Left lung (tissue), 10 donors: ENCODE results near the gene NECTIN1. TPM values are rescaled to one million over a fixed set of nuclear protein-coding genes. Genes with fewer than 3 reads are reported as not detected.

Source experiments
- ATAC-seq: fragments of 200-7000 bp; cut with Tn5 transposase; one replicate; pipeline ENCODE4 v1.9.1; 2020; ENCODE audit warnings: moderate library complexity
- DNase-seq, 4 donors: peaks; one replicate each; pipeline ENCODE4 v3.0.0-alpha.2; 2013 to 2020
- H3K27ac ChIP-seq, 2 donors: fragments of 200-600 bp; sonication (generic) in 1 of 2; one replicate each; pipeline versions ENCODE4 v1.5.0 to v1.8.0; 2020 to 2021
- H3K27me3 ChIP-seq, 2 donors: fragments of 200-600 bp; sonication (generic) in 1 of 2; one replicate each; pipeline versions ENCODE4 v1.5.0 to v1.8.0; 2020 to 2021
- H3K36me3 ChIP-seq, 2 donors: fragments of 200-600 bp; sonication (generic) in 1 of 2; one replicate each; pipeline versions ENCODE4 v1.5.0 to v1.8.0; 2020 to 2021
- H3K4me1 ChIP-seq, 2 donors: fragments of 200-600 bp; one replicate each; pipeline ENCODE4 v1.8.0; 2021
- H3K4me3 ChIP-seq, 2 donors: fragments of 200-600 bp; sonication (generic) in 1 of 2; one replicate each; pipeline versions ENCODE4 v1.5.0 to v1.8.0; 2020 to 2021; ENCODE audit warnings: mild to moderate bottlenecking in 1 of 2
- H3K9me3 ChIP-seq, 2 donors: fragments of 200-600 bp; sonication (generic) in 1 of 2; one replicate each; pipeline versions ENCODE4 v1.5.0 to v1.8.0; 2020 to 2021
- CTCF ChIP-seq, 2 donors: fragments of 200-600 bp; sonication (generic) in 1 of 2; IDR thresholded peaks; one replicate each; pipeline versions ENCODE4 v1.5.0 to v1.8.0; 2021; ENCODE audit warnings: antibody characterized with exemption in 2 of 2
- intact Hi-C, 2 donors: fragments of 100-400 bp; cut with DNase I; formaldehyde crosslinking; loops; one replicate each; pipeline versions ENCODE4 v1.11.2 to v1.14.2; 2022
- polyA plus RNA-seq, 6 donors: library from polyadenylated mRNA; unstranded; fragments of 120-200 nt; gene quantifications; one replicate each; pipeline ENCODE4 v1.2.1, GENCODE V29; 2013; ENCODE audit not compliant: insufficient read length in 6 of 6
- total RNA-seq, 2 donors: library from RNA; stranded (reverse); fragmentation: NEBNext Ultra II Directional; extraction: Animal tissue kit (Norgen Biotek cat#: 25700); gene quantifications; one replicate each; pipeline ENCODE4 v1.2.1, GENCODE V29; 2021
- donor health status: DM: no; HTN: yes; CAD: no.
- donor health status: DM: no; HTN: no; CAD: no.

The NECTIN1 gene
- total and polyA plus RNA-seq, 8 donors = 13.0 to 21.1 (median 15.9) TPM

DNA sequence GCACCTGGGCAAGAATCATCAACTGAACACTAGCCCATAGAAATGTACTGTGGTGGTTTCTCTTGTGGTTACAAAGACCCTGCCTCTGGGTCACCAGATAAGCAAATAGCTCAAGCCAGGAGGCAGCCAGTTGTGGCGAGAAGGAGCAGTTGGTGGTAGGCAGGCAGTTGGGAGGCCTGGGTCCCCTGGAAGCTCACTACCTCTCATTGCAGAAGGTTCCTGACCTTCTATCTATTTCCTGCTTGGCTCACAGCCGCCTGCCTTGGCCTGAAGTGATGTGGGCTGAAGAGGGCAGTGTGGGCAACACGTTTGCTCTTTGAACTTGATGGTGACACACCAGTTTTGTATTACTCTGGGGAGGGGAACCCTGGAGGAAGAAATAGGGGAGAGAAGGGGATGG is 34.7 kb downstream of the NECTIN1 start:
- Histone ChIP-seq H3K4me3 (no peak overlapping the region), H3K27ac (no peak overlapping the region), H3K36me3 (no peaks in the 10 kb centered on the region), H3K9me3 (no peaks in the 10 kb centered on the region), H3K27me3 (no peaks in the 10 kb centered on the region), H3K4me1 (peaks cover 0 to 30% of the 10 kb centered on the region in 2 donors)
- DNase-seq (no peak), ATAC-seq (peak; percentile 46)
- TF ChIP-seq CTCF (IDR thresholded peaks at IDR 0.05) = no peak
- intact Hi-C loops = no loop called here

DNA sequence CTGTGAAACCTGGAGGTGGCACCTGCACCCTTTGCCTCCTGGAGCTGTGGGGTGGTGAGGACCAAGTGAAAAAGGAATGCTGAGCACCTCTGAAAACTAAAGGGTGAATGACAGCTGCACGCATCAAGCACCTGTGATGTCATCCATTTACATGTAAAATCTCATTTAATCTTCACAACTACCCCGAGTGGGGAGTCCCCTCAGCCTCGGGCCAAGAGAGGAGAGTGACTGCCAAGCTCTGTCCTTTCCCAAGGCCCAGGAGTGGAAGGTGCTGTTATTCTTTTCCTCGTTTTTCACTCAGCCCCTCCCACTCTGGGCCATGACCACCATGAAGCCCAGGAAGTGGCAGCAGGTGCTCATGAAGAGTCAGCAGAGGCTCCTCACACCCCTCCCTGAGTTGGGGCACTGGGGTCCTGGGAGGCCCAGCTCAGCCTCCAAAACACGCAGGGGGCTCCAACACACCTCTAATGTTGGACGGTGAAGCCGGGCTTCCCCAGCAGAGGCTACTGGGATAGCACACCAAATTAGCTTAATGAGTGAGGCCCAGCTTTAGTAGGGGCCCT is 35.7 kb downstream of the NECTIN1 start:
- intact Hi-C loops = no loop called here
- Histone ChIP-seq H3K4me1 (peaks cover 0 to 32% of the 10 kb centered on the region in 2 donors), H3K27me3 (no peaks in the 10 kb centered on the region), H3K4me3 (no peak overlapping the region), H3K27ac (no peak overlapping the region), H3K9me3 (no peaks in the 10 kb centered on the region), H3K36me3 (no peaks in the 10 kb centered on the region)
- DNase-seq (no peak), ATAC-seq (no peak)
- no peak for TF ChIP-seq CTCF (IDR thresholded peaks at IDR 0.05)

DNA sequence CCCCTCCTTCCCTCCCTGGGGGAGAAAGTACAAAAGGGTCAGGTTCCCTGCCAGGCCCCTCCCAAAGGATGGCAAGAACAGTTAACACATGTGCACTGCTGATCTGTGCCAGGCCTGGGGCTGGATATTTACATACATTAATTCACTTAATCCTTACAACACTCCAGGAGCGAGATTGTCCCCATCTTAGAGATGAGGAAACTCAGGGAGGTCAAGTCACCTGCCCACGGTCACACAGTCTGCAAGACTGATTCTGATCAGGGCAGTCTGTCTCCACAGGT is 36.5 kb downstream of the NECTIN1 start:
- no peaks in the 10 kb centered on the region for H3K36me3 ChIP-seq
- intact Hi-C loops = no loop called here
- no peak for TF ChIP-seq CTCF (IDR thresholded peaks at IDR 0.05)

DNA sequence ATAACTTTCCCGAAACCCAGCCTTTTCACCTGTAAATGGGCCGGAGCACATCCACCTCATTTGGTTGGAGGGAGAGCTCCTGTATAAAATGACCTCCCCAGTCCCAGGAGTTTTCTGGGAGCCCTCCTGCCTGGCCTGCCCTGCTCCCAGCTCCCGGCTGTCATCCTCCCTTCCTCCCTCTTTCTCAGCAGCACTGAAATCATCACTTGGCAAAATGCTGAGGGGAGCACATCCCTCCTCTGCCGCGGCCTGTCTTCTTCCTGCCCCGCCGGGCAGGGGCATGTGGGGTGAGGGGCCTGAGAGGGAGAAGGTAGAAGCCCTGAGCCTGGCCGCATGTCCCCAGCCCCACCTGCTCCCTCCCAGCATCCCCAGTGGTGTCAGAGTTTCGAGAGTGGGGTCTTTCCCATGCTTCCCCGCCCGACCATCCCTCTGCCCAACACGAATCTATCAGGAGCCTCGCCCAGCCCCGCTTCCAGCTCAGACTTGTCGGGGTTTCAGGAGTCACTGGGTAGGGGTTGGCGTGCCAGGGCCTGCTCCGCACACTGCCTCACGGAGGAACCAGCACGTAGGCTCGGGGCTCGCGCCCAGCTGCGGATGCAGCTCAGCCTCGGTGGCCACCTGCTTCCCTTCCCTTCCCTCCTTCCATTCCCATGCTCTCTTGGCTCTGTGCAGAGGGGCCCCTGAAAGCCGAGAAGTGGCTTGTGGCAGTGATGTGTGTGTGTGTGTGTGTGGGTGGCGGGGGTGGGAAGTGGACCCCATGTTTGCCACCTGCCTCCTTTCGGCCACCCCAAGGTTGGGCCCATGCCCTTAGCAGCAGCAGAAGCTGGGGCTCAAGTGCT is 37.1 kb downstream of the NECTIN1 start:
- Histone ChIP-seq H3K27ac (no peak overlapping the region), H3K4me1 (peaks cover 0 to 40% of the 10 kb centered on the region in 2 donors), H3K36me3 (no peaks in the 10 kb centered on the region), H3K9me3 (no peaks in the 10 kb centered on the region), H3K27me3 (no peaks in the 10 kb centered on the region), H3K4me3 (no peak overlapping the region)
- intact Hi-C loops = no loop called here
- ATAC-seq (no peak), DNase-seq (no peak)
- TF ChIP-seq CTCF (IDR thresholded peaks at IDR 0.05) = no peak

More for the DNA sequence above, 36.5 kb downstream of the NECTIN1 start:
- Histone ChIP-seq H3K4me3 (no peak overlapping the region), H3K27ac (no peak overlapping the region), H3K9me3 (no peaks in the 10 kb centered on the region), H3K4me1 (peaks cover 0 to 35% of the 10 kb centered on the region in 2 donors), H3K27me3 (no peaks in the 10 kb centered on the region)
- DNase-seq (no peak), ATAC-seq (no peak)

DNA sequence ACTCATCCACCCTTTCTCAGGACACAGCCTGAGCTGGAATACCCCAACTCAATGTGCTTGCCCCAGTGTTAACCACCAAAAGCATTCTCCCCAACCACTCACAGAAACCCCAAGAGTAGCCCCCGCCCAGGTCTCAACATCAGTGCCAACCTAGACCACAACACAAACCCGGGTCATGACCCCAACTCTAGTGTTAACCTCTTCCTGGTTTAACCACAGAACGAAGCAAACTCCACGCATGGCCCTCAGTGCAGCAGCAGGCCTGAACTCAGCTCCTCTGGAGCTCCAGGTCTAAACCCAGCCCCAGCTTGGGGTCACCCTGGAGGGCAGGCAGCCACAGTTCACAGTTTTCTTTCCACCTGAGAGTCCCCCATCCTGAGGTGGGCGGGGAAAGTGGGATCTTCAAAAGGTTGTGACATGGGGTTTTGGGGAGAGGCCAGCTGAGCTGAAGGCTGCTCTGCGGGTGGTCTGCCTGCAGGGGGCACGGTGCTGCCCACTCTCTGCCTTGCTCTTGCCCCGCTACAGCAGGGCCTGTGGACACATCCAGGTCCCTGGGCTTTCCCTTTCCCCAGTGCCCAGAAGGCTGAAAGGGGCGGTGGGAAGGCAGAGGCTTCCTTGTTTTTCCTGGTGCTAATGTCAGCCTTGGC is 37.9 kb downstream of the NECTIN1 start:
- Histone ChIP-seq H3K27ac (no peak overlapping the region), H3K36me3 (no peaks in the 10 kb centered on the region), H3K4me1 (peaks cover 0 to 47% of the 10 kb centered on the region in 2 donors), H3K4me3 (no peak overlapping the region), H3K27me3 (no peaks in the 10 kb centered on the region), H3K9me3 (no peaks in the 10 kb centered on the region)
- TF ChIP-seq CTCF (IDR thresholded peaks at IDR 0.05) = no peak
- ATAC-seq (no peak), DNase-seq (no peak)
- intact Hi-C loops = no loop called here
